K562 (cell line): ENCODE results near the gene SUB1. TPM values are rescaled to one million over a fixed set of nuclear protein-coding genes. Genes with fewer than 3 reads are reported as not detected.

Source experiments
- ATAC-seq: fragments of 200-7000 bp; cut with Tn5 transposase; 3 replicates; pipeline ENCODE4 v1.9.1; 2020; ENCODE audit warnings: moderate library complexity
- BruUV-seq: library from RNA; stranded (reverse); fragments of 400-500 nt; replicated peaks from 2 replicates; lab custom pipeline; 2021; lab: Mats Ljungman, UMichigan
- CTCF ChIA-PET: fragments of 300-600 bp; formaldehyde crosslinking; extraction: SDS; loops from one replicate; lab custom pipeline; 2021; ENCODE audit warnings: low intra/inter-chr PET ratio; lab: Yijun Ruan, JAX
- POLR2A ChIA-PET: fragments of 300-600, 350-650 bp; sonication (Branson Sonifier 250); formaldehyde crosslinking; extraction: SDS; loops from one replicate; lab custom pipeline; 2021; ENCODE audit warnings: antibody characterized with exemption, inconsistent platforms; lab: Yijun Ruan, JAX
- DNase-seq, 4 experiments: peaks; one replicate each; pipeline versions ENCODE4 v3.0.0 to v3.0.0-alpha.2; 2011 to 2018; ENCODE audit warnings: low spot score in 3 of 4, mixed read lengths in 3 of 4; ENCODE audit errors: extremely low read depth in 1 of 4
- FAIRE-seq: peaks from 2 replicates; lab custom pipeline; 2011; peaks lifted over from hg19 to GRCh38; lab: Jason Lieb, UNC
- H2AFZ ChIP-seq: 2 replicates; pipeline ENCODE4 v1.6.0; 2011; ENCODE audit warnings: low read depth, low read length, control low read depth, inconsistent platforms
- H3K27ac ChIP-seq: fragments of 200-600 bp; 3 replicates; pipeline ENCODE4 v1.8.0; 2011; ENCODE audit warnings: low read depth, mild to moderate bottlenecking, control low read depth, inconsistent platforms, low read length, moderate library complexity, mixed read lengths; ENCODE audit errors: extremely low read depth
- H3K27me3 ChIP-seq, 2 experiments: fragments of 300-600 bp in 1 of 2; 2 replicates in 1 of 2; 3 replicates in 1 of 2; pipeline versions ENCODE4 v1.6.0 to v1.8.0; 2011; ENCODE audit warnings: inconsistent platforms in 2 of 2, low read length in 2 of 2, mild to moderate bottlenecking in 1 of 2, mixed read lengths in 1 of 2, moderate library complexity in 1 of 2; ENCODE audit not compliant: control insufficient read depth in 2 of 2, insufficient read depth in 2 of 2
- H3K36me3 ChIP-seq: fragments of 300-600 bp; 3 replicates; pipeline ENCODE4 v1.8.0; 2011; ENCODE audit warnings: mild to moderate bottlenecking, low read length, inconsistent platforms; ENCODE audit not compliant: control insufficient read depth, insufficient read depth
- H3K4me1 ChIP-seq, 2 experiments: fragments of 200-600 bp in 1 of 2; replicated peaks in 1 of 2; 2 replicates in 1 of 2; 3 replicates in 1 of 2; pipeline versions ENCODE4 v1.5.1 to v1.8.0; 2011; ENCODE audit warnings: inconsistent platforms in 2 of 2, low read length in 2 of 2, mild to moderate bottlenecking in 1 of 2, mixed read lengths in 1 of 2, moderate library complexity in 1 of 2; ENCODE audit not compliant: control insufficient read depth in 2 of 2, insufficient read depth in 2 of 2
- H3K4me2 ChIP-seq: 2 replicates; pipeline ENCODE4 v1.6.1; 2011; ENCODE audit warnings: low read length, control low read depth, inconsistent platforms, mixed read lengths; ENCODE audit not compliant: insufficient read depth
- H3K4me3 ChIP-seq: fragments of 200-600 bp; sonication (generic), shearing (Covaris generic); 2 replicates; pipeline ENCODE4 v1.5.1; 2016; ENCODE audit warnings: control low read depth, inconsistent platforms
- H3K79me2 ChIP-seq: fragments of 200-600 bp; 3 replicates; pipeline ENCODE4 v1.8.0; 2011; ENCODE audit warnings: low read length, inconsistent platforms; ENCODE audit not compliant: control insufficient read depth, insufficient read depth
- H3K9ac ChIP-seq, 2 experiments: 2 replicates each; pipeline versions ENCODE4 v1.6.0 to v1.6.1; 2011; ENCODE audit warnings: low read depth in 2 of 2, low read length in 2 of 2, control low read depth in 1 of 2, inconsistent platforms in 1 of 2, mild to moderate bottlenecking in 1 of 2, mixed read lengths in 1 of 2; ENCODE audit not compliant: insufficient read depth in 1 of 2
- H3K9me1 ChIP-seq: one replicate; pipeline ENCODE4 v1.6.0; 2011; ENCODE audit warnings: inconsistent platforms, mild to moderate bottlenecking, low read length, moderate library complexity; ENCODE audit not compliant: control insufficient read depth, insufficient read depth
- H3K9me3 ChIP-seq: replicated peaks from 2 replicates; pipeline ENCODE4 v1.5.1; 2011; ENCODE audit warnings: low read depth, low read length, inconsistent platforms; ENCODE audit not compliant: control insufficient read depth, insufficient read depth
- H4K20me1 ChIP-seq: replicated peaks from 2 replicates; pipeline ENCODE4 v1.6.1; 2011; ENCODE audit warnings: low read length, inconsistent platforms, mixed read lengths; ENCODE audit not compliant: control insufficient read depth, insufficient read depth
- C11orf30 ChIP-seq: fragments of 450-650 bp; IDR thresholded peaks from 2 replicates; pipeline ENCODE4 v1.6.1; 2016; ENCODE audit warnings: low read depth, mild to moderate bottlenecking
- EWSR1 ChIP-seq: fragments of 450-650 bp; IDR thresholded peaks from 2 replicates; pipeline ENCODE4 v1.6.1; 2018; ENCODE audit warnings: borderline replicate concordance, mild to moderate bottlenecking, low read depth, moderate library complexity; ENCODE audit not compliant: partially characterized antibody
- GATA2 ChIP-seq: sonication (generic); formaldehyde crosslinking; IDR thresholded peaks from 2 replicates; pipeline ENCODE4 v1.4.0; 2020; ENCODE audit warnings: mild to moderate bottlenecking, missing genetic modification reagents
- HSF4 ChIP-seq: fragments of 250-450 bp; sonication (Bioruptor Pico); IDR thresholded peaks from 2 replicates; pipeline ENCODE4 v2.1.2; 2022; ENCODE audit warnings: mild to moderate bottlenecking, moderate library complexity, borderline replicate concordance
- MAZ ChIP-seq, 2 experiments: fragments of 450-650 bp in 1 of 2; sonication (generic) in 1 of 2; formaldehyde crosslinking; IDR thresholded peaks in 1 of 2; conservative IDR thresholded peaks in 1 of 2; 2 replicates each; pipeline versions ENCODE4 v1.4.0 to v1.5.0; 2020; ENCODE audit warnings: mild to moderate bottlenecking in 1 of 2, missing genetic modification reagents in 1 of 2
- MXI1 ChIP-seq: IDR thresholded peaks from 2 replicates; pipeline ENCODE4 v1.6.1; 2011; ENCODE audit warnings: low read depth, mild to moderate bottlenecking, improper control_type of control experiment, low read length
- NFIX ChIP-seq: fragments of 250-450 bp; sonication (Bioruptor Pico); IDR thresholded peaks from 2 replicates; pipeline ENCODE4 v1.4.0; 2020; ENCODE audit warnings: low read depth, mild to moderate bottlenecking, moderate library complexity
- PHB2 ChIP-seq: fragments of 450-650 bp; IDR thresholded peaks from 2 replicates; pipeline ENCODE4 v1.6.1; 2017; ENCODE audit warnings: low read depth
- REST ChIP-seq, 2 experiments: fragments of 450-650 bp; formaldehyde crosslinking in 1 of 2; IDR thresholded peaks; 2 replicates each; pipeline versions ENCODE4 v1.4.0 to v1.6.1; 2014 to 2020; ENCODE audit warnings: mild to moderate bottlenecking in 2 of 2, borderline replicate concordance in 1 of 2, low read depth in 1 of 2
- XRCC3 ChIP-seq: fragments of 450-650 bp; IDR thresholded peaks from 2 replicates; pipeline ENCODE4 v1.6.1; 2017; ENCODE audit warnings: mild to moderate bottlenecking, moderate library complexity
- ZNF445 ChIP-seq: fragments of 250-450 bp; sonication (Bioruptor Pico); IDR thresholded peaks from 2 replicates; pipeline ENCODE4 v1.4.0; 2020; ENCODE audit warnings: low read depth, mild to moderate bottlenecking, moderate library complexity
- in situ Hi-C: fragments of 300-500 bp; cut with MboI; formaldehyde crosslinking; loops from 4 replicates; pipeline ENCODE4 v1.15.0; 2018; ENCODE audit warnings: inconsistent platforms, mixed read lengths
- intact Hi-C: fragments of 100-400 bp; cut with micrococcal nuclease; formaldehyde crosslinking; loops from 2 replicates; pipeline ENCODE4 v1.14.2; 2022
- polyA plus RNA-seq, 8 experiments: library from polyadenylated mRNA; depleted of rRNA in 4 of 8; stranded (reverse) in 5 of 8; unstranded in 3 of 8; fragments of >200 nt; fragmentation: Nextera tagmentation in 2 of 8; fragmentation: Illumina TruSeq in 1 of 8; extraction: Ambion mirVana in 2 of 8; extraction: Trizol in 1 of 8; gene quantifications; 2 replicates each; pipeline versions ENCODE4 v1.2.1 to v1.2.3, GENCODE V29; 2011 to 2014; ENCODE audit warnings: inconsistent platforms in 1 of 8, missing spikeins in 1 of 8
- total RNA-seq, 7 experiments: library from RNA; depleted of rRNA in 6 of 7; stranded (reverse); fragments of >200 nt in 6 of 7; fragmentation: Illumina TruSeq in 2 of 7; extraction: Trizol in 2 of 7; gene quantifications; 2 replicates each; pipeline versions ENCODE4 v1.2.1 to v1.2.3, GENCODE V29; 2011 to 2021; ENCODE audit warnings: low replicate concordance in 1 of 7

The SUB1 gene
- total and polyA plus RNA-seq, 9 of the 15 experiments (the other 6 are each of a cell fraction or from before 2014, with no cell fraction given) = 336 to 1,031 (median 700) TPM

- FAIRE-seq = no peak
- in situ Hi-C loops (no loop called here), intact Hi-C loops (no loop called here)
- Histone ChIP-seq H3K9ac (no peak overlapping the region), H3K4me2 (no peak overlapping the region), H3K4me3 (no peak overlapping the region), H3K9me1 (no peaks in the 10 kb centered on the region), H3K4me1 (no peaks in the 10 kb centered on the region), H3K27me3 (no peaks in the 10 kb centered on the region), H3K36me3 (no peaks in the 10 kb centered on the region), H2AFZ (no peak overlapping the region), H3K27ac (no peak overlapping the region), H4K20me1 (no peaks in the 10 kb centered on the region), H3K79me2 (no peaks in the 10 kb centered on the region), H3K9me3 (no peaks in the 10 kb centered on the region)
- DNase-seq = no peak
- ATAC-seq = peak; percentile 72
- ChIA-PET POLR2A (interaction anchor here (0.6 to 1.1 kb wide), 2 partner anchors 11 to 1341 kb away, joined by 3 to 6 read pairs; no protein-coding TSS in a partner anchor), CTCF (no interaction called here)
- BruUV-seq = no TSS peak
- TF ChIP-seq C11orf30 (peak; percentile 23; the same call in 1 of the 2 replicates), XRCC3 (no peak), REST (IDR thresholded peaks at IDR 0.05; ENCODE audit: borderline replicate concordance) (no peak), REST (CRISPR knock-in tag; IDR thresholded peaks at IDR 0.05; ENCODE audit: low read depth) (no peak), MXI1 (peak; percentile 60; the same call in 1 of the 2 replicates), EWSR1 (no peak), PHB2 (no peak), HSF4 (CRISPR knock-in tag) (no peak), GATA2 (CRISPR knock-in tag) (no peak), MAZ (CRISPR knock-in tag; conservative IDR thresholded peaks at IDR 0.05 in 1 of 2, IDR thresholded peaks at IDR 0.05 in 1 of 2) (no peak), NFIX (no peak), ZNF445 (no peak)
These were observed 22.5 kb upstream of the SUB1 start for GRCh38 chr5:32562843-32563242.
